Esophagus (tissue), 2 donors: ENCODE results near the gene FRRS1. TPM values are rescaled to one million over a fixed set of nuclear protein-coding genes. Genes with fewer than 3 reads are reported as not detected.

Experiments used
- H3K27ac ChIP-seq, 2 donors: one replicate each; pipeline ENCODE4 v1.5.1; 2013; ENCODE audit warnings: low read depth in 2 of 2, mild to moderate bottlenecking in 2 of 2, inconsistent platforms in 1 of 2, low read length in 1 of 2, moderate library complexity in 1 of 2
- H3K27me3 ChIP-seq, 2 donors: one replicate each; pipeline ENCODE4 v1.6.1; 2013; ENCODE audit warnings: low read length in 2 of 2, control low read depth in 1 of 2, mild to moderate bottlenecking in 1 of 2; ENCODE audit not compliant: insufficient read depth in 2 of 2, control insufficient read depth in 1 of 2
- H3K36me3 ChIP-seq, 2 donors: one replicate each; pipeline ENCODE4 v1.6.1; 2013; ENCODE audit warnings: low read length in 1 of 2; ENCODE audit not compliant: control insufficient read depth in 2 of 2, insufficient read depth in 2 of 2
- H3K4me1 ChIP-seq, 2 donors: one replicate each; pipeline ENCODE4 v1.6.1; 2013; ENCODE audit warnings: low read length in 1 of 2; ENCODE audit not compliant: control insufficient read depth in 2 of 2, insufficient read depth in 2 of 2
- H3K4me3 ChIP-seq, 2 donors: one replicate each; pipeline ENCODE4 v1.5.1; 2013; ENCODE audit warnings: low read length in 2 of 2, mild to moderate bottlenecking in 2 of 2, low read depth in 1 of 2, moderate library complexity in 1 of 2
- H3K9me3 ChIP-seq, 2 donors: one replicate each; pipeline ENCODE4 v1.6.1; 2013; ENCODE audit warnings: mild to moderate bottlenecking in 2 of 2, low read depth in 1 of 2, low read length in 1 of 2, moderate library complexity in 1 of 2; ENCODE audit not compliant: control insufficient read depth in 2 of 2, insufficient read depth in 1 of 2
- WGBS, 2 donors: extraction: QIAGEN DNeasy Blood & Tissue Kit; methylation state at CpG; one replicate each; pipeline ENCODE4 v1.1.7; 2013; 5-methylcytosine and 5-hydroxymethylcytosine counted together
- polyA plus RNA-seq, 2 donors: library from polyadenylated mRNA; stranded (reverse); fragments of 200-250 nt; gene quantifications; one replicate each; pipeline ENCODE4 v1.2.3, GENCODE V29; 2013
- donor health status: healthy with polysubstance abuse.
- donor health status: Bipolar disorder and iron deficiency.

FRRS1 gene
- polyA plus RNA-seq, 2 donors = 2.3 to 5.2 TPM

DNA sequence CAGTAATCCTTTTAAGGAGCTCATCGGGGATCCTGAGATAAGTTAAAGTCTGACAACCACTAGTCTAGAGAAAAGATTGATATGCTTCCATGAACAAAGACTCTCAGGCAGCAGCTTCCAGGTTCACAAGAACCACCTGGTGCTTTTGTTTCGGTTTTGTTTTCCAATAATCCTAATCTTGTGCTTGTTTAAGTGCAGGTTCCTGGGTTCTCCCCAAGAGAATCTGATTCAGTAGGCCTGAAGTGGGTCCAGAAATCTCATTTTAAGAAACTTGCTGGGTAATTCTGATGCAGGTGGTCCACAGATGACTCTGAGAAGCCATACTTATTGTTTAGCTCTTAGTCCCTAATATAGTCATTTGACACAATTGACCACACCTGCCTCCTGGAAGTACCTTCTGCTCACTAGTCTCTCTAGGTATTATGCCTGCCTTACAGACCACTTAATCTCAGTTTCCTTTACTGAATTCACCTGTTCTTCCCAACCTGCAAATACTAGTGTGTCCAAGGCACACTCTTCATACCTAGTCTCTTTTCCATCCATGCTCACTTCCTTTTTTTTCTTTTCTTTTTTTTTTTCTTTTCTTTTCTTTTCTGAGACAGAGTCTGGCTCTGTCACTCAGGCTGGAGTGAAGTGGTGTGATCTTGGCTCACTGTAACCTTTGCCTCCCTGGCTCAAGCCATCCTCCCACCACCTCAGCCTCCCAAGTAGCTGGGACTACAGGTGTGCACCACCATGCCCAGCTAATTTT lies 20.5 kb upstream of the FRRS1 start:
- Histone ChIP-seq H3K9me3 (no peaks in the 10 kb centered on the region), H3K36me3 (no peaks in the 10 kb centered on the region), H3K27ac (no peak overlapping the region), H3K4me1 (no peaks in the 10 kb centered on the region), H3K4me3 (no peak overlapping the region), H3K27me3 (no peaks in the 10 kb centered on the region)
- WGBS, 2 donors = 66 to 78% methylated on average over 2 of the region's 2 CpGs

DNA sequence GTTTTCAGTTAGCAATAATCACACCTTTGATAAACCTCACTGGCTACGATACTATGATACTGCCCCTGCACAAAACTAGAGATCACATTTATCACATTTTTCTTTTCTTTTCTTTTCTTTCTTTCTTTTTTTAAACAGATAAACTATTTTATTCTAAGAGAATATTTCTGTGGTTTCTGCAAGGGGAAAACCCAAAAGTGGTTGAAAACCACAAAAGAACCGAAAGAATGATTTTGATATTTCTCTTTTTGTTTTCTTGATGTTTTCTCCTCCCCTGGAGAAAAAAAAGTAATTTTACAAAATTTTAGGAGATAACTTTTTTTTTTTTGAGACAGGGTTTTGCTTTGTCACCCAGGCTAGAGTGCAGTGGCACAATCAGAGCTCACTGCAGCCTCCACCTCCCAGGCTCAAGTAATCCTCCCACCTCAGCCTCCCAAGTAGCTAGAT lies 18.4 kb upstream of the FRRS1 start:
- no peaks in the 10 kb centered on the region for H3K9me3 ChIP-seq
- no peaks in the 10 kb centered on the region for H3K36me3 ChIP-seq
- H3K4me3 ChIP-seq = no peak overlapping the region
- no peaks in the 10 kb centered on the region for H3K4me1 ChIP-seq
- no peaks in the 10 kb centered on the region for H3K27me3 ChIP-seq
- H3K27ac ChIP-seq = no peak overlapping the region
- WGBS, 2 donors = 71 to 77% methylated on average over 2 of the region's 2 CpGs

DNA sequence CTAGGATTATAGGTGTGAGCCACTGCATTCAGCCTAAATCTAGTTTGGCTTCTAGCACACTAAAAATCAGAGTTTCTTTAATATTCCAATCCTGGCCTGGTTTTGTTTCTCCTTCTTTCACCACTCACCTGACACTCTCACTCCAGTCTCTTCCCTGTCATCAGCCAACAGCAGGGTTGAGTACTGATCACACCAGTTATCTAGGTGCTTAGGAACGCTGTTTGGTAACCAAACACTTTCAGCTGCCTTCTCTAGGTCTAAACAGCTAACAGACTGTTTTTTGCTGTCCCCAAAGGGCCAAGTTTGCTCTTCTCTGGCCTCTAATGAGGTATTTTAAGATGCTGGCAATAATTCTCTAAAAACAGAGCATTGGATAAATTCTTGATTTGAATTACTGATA lies 17.7 kb upstream of the FRRS1 start:
- H3K9me3 ChIP-seq = no peaks in the 10 kb centered on the region
- WGBS, 2 donors = 58 to 60% methylated on average over 1 of the region's 1 CpG
- no peaks in the 10 kb centered on the region for H3K27me3 ChIP-seq
- H3K4me1 ChIP-seq = no peaks in the 10 kb centered on the region
- no peaks in the 10 kb centered on the region for H3K36me3 ChIP-seq
- H3K27ac ChIP-seq = no peak overlapping the region
- no peak overlapping the region for H3K4me3 ChIP-seq

DNA sequence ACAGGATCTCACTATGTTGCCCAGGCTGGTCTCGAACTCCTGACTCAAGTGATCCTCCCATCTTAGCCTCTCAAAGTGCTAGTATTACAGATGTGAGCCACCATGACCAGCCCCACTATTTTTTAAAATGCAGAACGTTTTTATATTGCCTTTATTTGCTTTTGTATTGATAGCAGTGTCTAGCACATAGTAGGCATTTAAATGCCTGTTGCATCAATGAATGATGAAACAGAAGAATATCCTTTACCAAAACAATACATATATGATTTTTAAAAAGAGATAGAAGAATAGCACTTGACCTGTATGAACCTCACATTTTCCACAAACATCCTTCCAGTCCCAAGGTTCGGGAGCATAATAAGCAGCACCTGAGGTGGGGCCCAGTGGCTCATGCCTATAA lies 16.5 kb upstream of the FRRS1 start:
- Histone ChIP-seq H3K27me3 (no peaks in the 10 kb centered on the region), H3K4me3 (no peak overlapping the region), H3K36me3 (no peaks in the 10 kb centered on the region), H3K27ac (no peak overlapping the region), H3K9me3 (no peaks in the 10 kb centered on the region), H3K4me1 (no peaks in the 10 kb centered on the region)
- WGBS, 2 donors = 77% methylated on average over 3 of the region's 3 CpGs

DNA sequence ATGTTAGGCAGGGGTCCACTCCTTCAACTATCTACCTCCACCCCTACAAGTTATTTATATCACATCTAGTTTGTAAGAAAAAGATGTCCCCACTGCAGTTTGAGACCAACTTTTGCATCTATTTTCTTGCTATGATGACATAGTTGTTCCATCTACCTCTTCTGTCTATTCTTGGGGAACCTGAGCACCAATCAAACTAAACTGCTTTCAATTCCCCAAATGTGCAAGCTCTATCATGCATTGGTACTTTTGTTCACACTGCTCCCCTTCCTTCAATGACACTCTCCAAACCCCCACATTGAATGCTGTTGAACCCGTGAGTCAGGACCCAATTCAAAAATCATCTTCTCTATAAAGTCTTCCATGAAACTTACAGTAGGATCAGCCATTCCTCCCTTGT lies 16.0 kb upstream of the FRRS1 start:
- H3K4me3 ChIP-seq = no peak overlapping the region
- WGBS, 2 donors = 94 to 100% methylated on average over 1 of the region's 1 CpG
- H3K4me1 ChIP-seq = no peaks in the 10 kb centered on the region
- no peaks in the 10 kb centered on the region for H3K36me3 ChIP-seq
- H3K27ac ChIP-seq = no peak overlapping the region
- no peaks in the 10 kb centered on the region for H3K27me3 ChIP-seq
- H3K9me3 ChIP-seq = no peaks in the 10 kb centered on the region

DNA sequence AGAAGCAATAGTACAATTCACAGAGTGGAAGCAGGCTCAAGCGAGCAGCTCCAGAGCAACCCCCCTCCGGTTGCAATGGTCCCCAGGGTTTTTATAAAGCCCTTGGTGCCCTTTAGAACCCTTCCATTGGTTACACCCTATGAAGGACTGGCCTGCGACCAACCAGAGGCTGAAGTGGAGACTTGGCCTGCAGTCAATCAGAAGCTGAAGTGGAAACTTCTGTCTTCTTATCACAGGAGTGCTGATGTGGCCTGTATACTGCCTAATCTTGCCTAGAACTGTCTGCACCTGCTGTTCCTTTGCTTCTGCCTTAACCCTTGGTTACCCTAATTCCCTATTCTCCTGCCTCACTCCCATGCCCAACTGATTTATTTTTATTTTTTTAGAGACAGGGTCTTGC lies 15.4 kb upstream of the FRRS1 start:
- H3K27ac ChIP-seq = no peak overlapping the region
- no peaks in the 10 kb centered on the region for H3K27me3 ChIP-seq
- H3K4me3 ChIP-seq = no peak overlapping the region
- no peaks in the 10 kb centered on the region for H3K4me1 ChIP-seq
- WGBS, 2 donors = 81 to 89% methylated on average over 3 of the region's 3 CpGs
- H3K36me3 ChIP-seq = no peaks in the 10 kb centered on the region
- H3K9me3 ChIP-seq = no peaks in the 10 kb centered on the region

DNA sequence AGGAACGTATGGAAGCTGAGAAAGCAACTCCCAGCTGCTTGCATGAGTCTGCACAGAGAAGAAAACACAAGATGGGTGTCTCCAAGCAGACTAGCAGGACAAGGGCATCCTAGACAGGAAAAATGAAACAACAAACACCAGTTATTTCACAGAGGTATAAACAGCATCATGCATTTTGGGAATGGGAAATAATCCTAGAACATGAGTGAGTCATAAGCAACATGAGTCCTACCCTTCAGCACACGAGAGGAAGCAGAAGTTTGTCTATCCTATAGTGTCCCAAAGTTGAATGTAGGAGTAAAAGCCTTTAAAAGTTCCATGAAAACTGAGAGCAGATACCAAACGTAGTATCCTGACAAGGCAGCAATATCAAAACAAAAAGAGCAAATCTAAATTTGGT lies 11.3 kb upstream of the FRRS1 start:
- H3K36me3 ChIP-seq = no peaks in the 10 kb centered on the region
- H3K27me3 ChIP-seq = no peaks in the 10 kb centered on the region
- H3K4me3 ChIP-seq = no peak overlapping the region
- H3K9me3 ChIP-seq = no peaks in the 10 kb centered on the region
- no peaks in the 10 kb centered on the region for H3K4me1 ChIP-seq
- 60% methylated on average over 3 of the region's 3 CpGs for WGBS, 2 donors
- H3K27ac ChIP-seq = no peak overlapping the region

DNA sequence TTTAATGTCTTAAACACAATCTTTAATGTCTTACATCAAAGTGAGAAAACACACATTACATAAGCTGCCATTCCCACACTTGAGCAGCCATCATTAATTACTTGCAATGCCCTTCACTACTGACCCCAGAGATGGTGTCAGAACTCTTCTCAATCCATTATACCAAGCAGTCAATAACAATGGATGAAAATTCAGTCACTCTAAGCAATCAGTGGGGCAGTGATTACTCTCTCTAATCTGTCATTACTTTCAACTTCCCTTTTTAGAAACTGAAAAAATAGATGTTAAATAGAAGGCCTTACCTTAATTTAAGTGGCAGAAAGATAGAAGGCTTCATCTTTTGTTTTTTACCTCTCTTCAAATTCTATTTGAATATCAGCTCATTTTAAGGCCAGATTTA lies 9.7 kb upstream of the FRRS1 start:
- H3K36me3 ChIP-seq = no peaks in the 10 kb centered on the region
- H3K9me3 ChIP-seq = no peaks in the 10 kb centered on the region
- no peaks in the 10 kb centered on the region for H3K4me1 ChIP-seq
- H3K27me3 ChIP-seq = no peaks in the 10 kb centered on the region
- H3K4me3 ChIP-seq = no peak overlapping the region
- no peak overlapping the region for H3K27ac ChIP-seq

DNA sequence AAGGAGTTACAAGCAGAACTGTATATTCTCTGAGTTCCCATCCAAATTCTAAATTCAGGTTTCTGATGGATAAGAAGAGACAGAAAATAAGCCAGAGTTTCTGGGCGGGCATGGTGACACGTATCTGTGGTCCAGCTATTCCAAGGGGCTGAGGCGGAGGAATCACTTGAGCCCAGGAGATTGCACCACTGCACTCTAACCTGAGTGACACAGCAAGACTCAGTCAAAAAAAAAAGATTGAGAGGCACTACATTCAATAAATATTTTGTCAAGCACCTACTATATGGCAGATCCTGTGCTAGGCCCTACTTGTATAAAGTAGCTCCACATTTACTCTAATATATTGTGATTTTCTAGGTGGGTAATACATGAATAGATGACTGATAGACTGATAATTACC lies 6.4 kb upstream of the FRRS1 start:
- 95 to 98% methylated on average over 3 of the region's 3 CpGs for WGBS, 2 donors
- no peaks in the 10 kb centered on the region for H3K9me3 ChIP-seq
- H3K36me3 ChIP-seq = no peaks in the 10 kb centered on the region
- no peak overlapping the region for H3K27ac ChIP-seq
- no peak overlapping the region for H3K4me3 ChIP-seq
- H3K4me1 ChIP-seq = no peaks in the 10 kb centered on the region
- no peaks in the 10 kb centered on the region for H3K27me3 ChIP-seq

DNA sequence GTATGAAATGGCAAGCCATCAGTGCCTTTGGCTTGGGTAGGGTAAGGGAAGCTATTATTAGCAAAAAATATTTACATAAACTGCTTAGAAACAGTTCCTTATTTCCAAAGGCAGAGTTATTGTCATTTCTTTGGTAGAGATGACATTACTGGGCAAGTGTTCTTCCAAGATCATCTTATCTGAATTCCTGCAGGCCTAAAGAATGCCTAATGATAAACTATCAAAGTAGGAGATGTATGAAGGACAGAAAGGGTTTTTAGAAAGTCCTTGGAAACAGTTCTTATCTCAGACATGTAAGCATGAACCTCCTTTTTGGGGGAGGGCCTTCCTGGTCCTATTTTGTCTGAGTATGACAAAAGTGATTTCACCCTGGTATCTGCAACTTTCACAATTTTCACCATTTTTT lies 5.1 kb upstream of the FRRS1 start:
- H3K27me3 ChIP-seq = no peaks in the 10 kb centered on the region
- H3K4me3 ChIP-seq = no peak overlapping the region
- H3K9me3 ChIP-seq = no peaks in the 10 kb centered on the region
- H3K4me1 ChIP-seq = peaks cover 0 to 3% of the 10 kb centered on the region in 2 donors
- no peak overlapping the region for H3K27ac ChIP-seq
- H3K36me3 ChIP-seq = no peaks in the 10 kb centered on the region
